HG03066 (cell line): ENCODE data around the gene PIBF1.

Experiments
- ATAC-seq: cut with Tn5 transposase; IDR thresholded peaks from one replicate; pipeline ENCODE4 v1.9.1; 2021; ENCODE audit warnings: low read depth; ENCODE audit not compliant: unreplicated experiment

The PIBF1 gene

DNA sequence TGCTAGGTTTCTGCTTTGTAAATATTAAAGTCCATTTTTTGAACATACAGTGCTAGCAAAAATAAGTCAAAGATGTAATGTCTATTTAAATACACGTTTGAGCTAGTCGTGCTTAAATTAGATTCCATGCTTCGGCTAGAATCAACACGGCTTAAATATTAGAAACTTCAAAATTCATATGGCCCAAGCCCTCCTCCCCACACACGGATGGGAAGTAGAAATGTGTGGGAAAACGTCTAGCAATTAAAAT lies 276.1 kb downstream of the PIBF1 start:
- ATAC-seq = no peak

- ATAC-seq = peak; percentile 10
Measured at GRCh38 chr13:73058432-73058735, 276.5 kb downstream of the PIBF1 start.

GRCh38 chr13:73058736-73059459 lies 277.0 kb downstream of the PIBF1 start, which contains the start of gene KLF5:
Gene KLF5, plus strand, starts transcription at chr13:73059005. Its CDS starts 323 bp downstream, at chr13:73059328.
- ATAC-seq = peak; percentile 95

- ATAC-seq = peak; percentile 36
Measured at GRCh38 chr13:73059460-73060250, 277.7 kb downstream of the PIBF1 start.

- ATAC-seq = no peak
Measured at GRCh38 chr13:73060251-73061160, 278.6 kb downstream of the PIBF1 start.

- no peak for ATAC-seq
Measured at GRCh38 chr13:73061473-73061872, 279.5 kb downstream of the PIBF1 start.

DNA sequence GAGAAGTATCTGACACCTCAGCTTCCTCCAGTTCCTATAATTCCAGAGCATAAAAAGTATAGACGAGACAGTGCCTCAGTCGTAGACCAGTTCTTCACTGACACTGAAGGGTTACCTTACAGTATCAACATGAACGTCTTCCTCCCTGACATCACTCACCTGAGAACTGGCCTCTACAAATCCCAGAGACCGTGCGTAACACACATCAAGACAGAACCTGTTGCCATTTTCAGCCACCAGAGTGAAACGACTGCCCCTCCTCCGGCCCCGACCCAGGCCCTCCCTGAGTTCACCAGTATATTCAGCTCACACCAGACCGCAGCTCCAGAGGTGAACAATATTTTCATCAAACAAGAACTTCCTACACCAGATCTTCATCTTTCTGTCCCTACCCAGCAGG lies 279.9 kb downstream of the PIBF1 start:
- no peak for ATAC-seq

- no peak for ATAC-seq
Measured at GRCh38 chr13:73062468-73062867, 280.5 kb downstream of the PIBF1 start.

DNA sequence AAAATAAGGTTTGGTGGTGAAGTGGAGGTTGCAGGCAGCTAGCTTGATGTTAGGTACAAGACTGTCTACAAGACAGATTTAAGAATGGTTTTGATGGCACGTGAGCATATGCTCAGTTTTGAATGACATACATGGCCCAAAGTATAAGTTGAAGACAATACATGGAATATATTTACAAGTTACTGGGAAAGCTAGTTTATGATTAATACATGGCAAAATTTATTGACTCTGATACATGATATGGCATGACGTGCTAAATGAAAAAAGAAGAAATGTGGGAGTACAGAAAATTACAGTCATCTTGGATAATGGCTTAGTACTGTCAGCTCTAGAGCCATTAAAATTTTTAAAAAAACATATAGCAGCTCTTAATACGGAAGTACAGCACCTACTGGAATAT lies 281.2 kb downstream of the PIBF1 start:
- ATAC-seq = no peak

DNA sequence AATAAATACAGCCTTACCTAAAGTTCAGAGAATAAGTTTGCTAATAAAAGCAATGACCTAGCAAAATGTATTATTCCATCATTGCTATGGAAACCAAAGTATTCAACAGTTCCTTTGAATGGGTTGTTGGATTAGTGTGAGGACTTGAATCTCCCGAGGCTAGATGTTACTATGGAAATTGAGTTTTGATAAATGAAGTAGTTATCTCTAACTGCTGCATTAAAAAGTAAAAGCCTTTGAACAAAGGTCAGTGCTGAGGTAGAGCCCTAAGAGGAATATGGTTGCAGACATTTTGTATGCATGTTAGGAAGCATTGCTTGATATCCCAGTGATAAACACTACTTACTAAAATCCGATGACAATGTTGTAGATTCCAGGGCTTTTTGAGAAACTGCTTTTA lies 283.1 kb downstream of the PIBF1 start:
- no peak for ATAC-seq

- no peak for ATAC-seq
Measured at GRCh38 chr13:73065665-73066340, 283.9 kb downstream of the PIBF1 start.
